ENCODE measurements around the gene PHETA1. TPM values are rescaled to one million over a fixed set of nuclear protein-coding genes. Genes with fewer than 3 reads are reported as not detected.

The PHETA1 gene
- total RNA-seq, result 12.9 TPM

GRCh38 chr12:111368788-111369495 lies at the start of gene PHETA1:
TSS of gene PHETA1 (minus strand) at chr12:111369095. CDS start at chr12:111363427, 5,668 bp downstream.
- Histone ChIP-seq H3K36me3 (peaks cover 0 to 4% of the 10 kb centered on the region in 2 donors), H3K27ac (peak within 1 kb of the TSS; percentile 67 to 69), H3K27me3 (no peaks in the 10 kb centered on the region), H3K4me1 (peaks cover 0 to 9% of the 10 kb centered on the region in 2 donors), H3K9me3 (no peaks in the 10 kb centered on the region), H3K4me3 (peak within 1 kb of the TSS; percentile 79 to 91)
- no peak for TF ChIP-seq CTCF (IDR thresholded peaks at IDR 0.05)
- DNase-seq (ENCODE audit: low spot score in 2 of 2), result peak; percentile 56 to 96
- intact Hi-C loops (cut with DNase I), result loop anchor here (1.0 to 2.0 kb wide), 2 partner anchors 36 to 231 kb away; partner anchors contain the start of gene SH2B3

- intact Hi-C loops (cut with DNase I), result no loop called here
- Histone ChIP-seq H3K27me3 (no peaks in the 10 kb centered on the region), H3K4me1 (no peaks in the 10 kb centered on the region), H3K27ac (no peak overlapping the region), H3K4me3 (no peak overlapping the region), H3K9me3 (no peaks in the 10 kb centered on the region), H3K36me3 (peaks cover 25 to 26% of the 10 kb centered on the region in 2 donors)
- DNase-seq (ENCODE audit: low spot score in 2 of 2), result no peak
- no peak for TF ChIP-seq CTCF (IDR thresholded peaks at IDR 0.05)
Observed at GRCh38 chr12:111418594-111418880, 49.6 kb upstream of the PHETA1 start.

- no peak overlapping the region for H3K4me3 ChIP-seq
- DNase-seq (ENCODE audit: low spot score in 2 of 2), result no peak
- intact Hi-C loops (cut with DNase I), result no loop called here
- H3K4me1 ChIP-seq, result peaks cover 0 to 1% of the 10 kb centered on the region in 2 donors
- peaks cover 25 to 26% of the 10 kb centered on the region in 2 donors for H3K36me3 ChIP-seq
- no peak overlapping the region for H3K27ac ChIP-seq
- TF ChIP-seq CTCF (IDR thresholded peaks at IDR 0.05), result no peak
- no peaks in the 10 kb centered on the region for H3K27me3 ChIP-seq
- H3K9me3 ChIP-seq, result no peaks in the 10 kb centered on the region
Observed at GRCh38 chr12:111417784-111418593, 49.1 kb upstream of the PHETA1 start.

- no peak overlapping the region for H3K27ac ChIP-seq
- H3K9me3 ChIP-seq, result no peaks in the 10 kb centered on the region
- peaks cover 0 to 3% of the 10 kb centered on the region in 2 donors for H3K4me1 ChIP-seq
- DNase-seq (ENCODE audit: low spot score in 2 of 2), result no peak
- H3K4me3 ChIP-seq, result no peak overlapping the region
- H3K36me3 ChIP-seq, result peaks cover 25 to 26% of the 10 kb centered on the region in 2 donors
- intact Hi-C loops (cut with DNase I), result no loop called here
- no peak for TF ChIP-seq CTCF (IDR thresholded peaks at IDR 0.05)
- H3K27me3 ChIP-seq, result no peaks in the 10 kb centered on the region
Observed at GRCh38 chr12:111417290-111417689, 48.4 kb upstream of the PHETA1 start.

GRCh38 chr12:111414711-111415252 lies 45.9 kb upstream of the PHETA1 start:
- H3K4me1 ChIP-seq, result peaks cover 11 to 26% of the 10 kb centered on the region in 2 donors

More at GRCh38 chr12:111414711-111415252, 45.9 kb upstream of the PHETA1 start:
- Histone ChIP-seq H3K4me3 (no peak overlapping the region), H3K27ac (no peak overlapping the region), H3K9me3 (no peaks in the 10 kb centered on the region), H3K27me3 (no peaks in the 10 kb centered on the region), H3K36me3 (peaks cover 12% of the 10 kb centered on the region in 2 donors)
- no peak for TF ChIP-seq CTCF (IDR thresholded peaks at IDR 0.05)
- intact Hi-C loops (cut with DNase I), result loop anchor here (5.0 kb wide), 1 partner anchor 273 kb away; the partner anchor contains the start of genes ACAD10 and BRAP
- DNase-seq (ENCODE audit: low spot score in 2 of 2), result no peak

All from ascending aorta (tissue), 2 donors.